GM23338 (cell line): ENCODE measurements around the gene ATP10A. TPM values are rescaled to one million over a fixed set of nuclear protein-coding genes. Genes with fewer than 3 reads are reported as not detected.

Experiments used
- ATAC-seq: fragments of 200-7000 bp; cut with Tn5 transposase; 3 replicates; pipeline ENCODE4 v1.9.1; 2020
- DNase-seq: peaks from one replicate; pipeline ENCODE4 v3.0.0-alpha.2; 2015; ENCODE audit warnings: low spot score
- H2AFZ ChIP-seq: fragments of 200-600 bp; sonication (generic); 2 replicates; pipeline ENCODE4 v1.8.0; 2016; ENCODE audit warnings: antibody characterized with exemption, mild to moderate bottlenecking, moderate library complexity
- H3F3A ChIP-seq: fragments of 200-600 bp; sonication (generic); replicated peaks from 2 replicates; pipeline ENCODE4 v1.8.0; 2017; ENCODE audit warnings: antibody characterized with exemption, mixed run types, low read depth
- H3K27ac ChIP-seq: fragments of 200-600 bp; sonication (generic); 2 replicates; pipeline ENCODE4 v1.6.1; 2016; ENCODE audit warnings: low read depth
- H3K27me3 ChIP-seq: fragments of 200-600 bp; sonication (generic); 2 replicates; pipeline ENCODE4 v1.8.0; 2016; ENCODE audit warnings: mild to moderate bottlenecking, mixed run types, moderate library complexity; ENCODE audit not compliant: insufficient read depth
- H3K36me3 ChIP-seq: fragments of 200-600 bp; sonication (generic); 2 replicates; pipeline ENCODE4 v1.8.0; 2016; ENCODE audit warnings: mild to moderate bottlenecking; ENCODE audit not compliant: insufficient read depth
- H3K4me1 ChIP-seq: fragments of 200-600 bp; sonication (generic); 2 replicates; pipeline ENCODE4 v1.8.0; 2016; ENCODE audit warnings: mild to moderate bottlenecking, moderate library complexity; ENCODE audit not compliant: insufficient read depth
- H3K4me2 ChIP-seq: fragments of 200-600 bp; sonication (generic); 2 replicates; pipeline ENCODE4 v1.7.1; 2017; ENCODE audit warnings: mixed run types
- H3K4me3 ChIP-seq: fragments of 200-600 bp; sonication (generic); 2 replicates; pipeline ENCODE4 v1.6.1; 2016; ENCODE audit warnings: mixed run types
- H3K79me2 ChIP-seq: fragments of 200-600 bp; sonication (generic); replicated peaks from 2 replicates; pipeline ENCODE4 v1.8.0; 2017; ENCODE audit warnings: mild to moderate bottlenecking; ENCODE audit not compliant: insufficient read depth
- H3K9me2 ChIP-seq: fragments of 200-600 bp; sonication (generic); 2 replicates; pipeline ENCODE4 v1.8.0; 2017; ENCODE audit not compliant: insufficient read depth
- H4K20me1 ChIP-seq: fragments of 200-600 bp; sonication (generic); replicated peaks from 2 replicates; pipeline ENCODE4 v1.8.0; 2017; ENCODE audit warnings: mild to moderate bottlenecking; ENCODE audit not compliant: insufficient read depth
- H3K27ac Mint-ChIP-seq: 2 replicates; pipeline ENCODE4 v1.8.0; 2020; ENCODE audit warnings: inconsistent platforms, mild to moderate bottlenecking, moderate library complexity, mixed read lengths
- H3K27me3 Mint-ChIP-seq: 3 replicates; pipeline ENCODE4 v1.8.0; 2022; ENCODE audit warnings: low read depth, mild to moderate bottlenecking, moderate library complexity, mixed read lengths, inconsistent platforms; ENCODE audit not compliant: insufficient read depth, poor library complexity
- H3K36me3 Mint-ChIP-seq: 3 replicates; pipeline ENCODE4 v1.8.0; 2021; ENCODE audit warnings: low read depth, mild to moderate bottlenecking, inconsistent platforms, moderate library complexity, mixed read lengths
- H3K4me1 Mint-ChIP-seq: 3 replicates; pipeline ENCODE4 v1.8.0; 2020; ENCODE audit warnings: mild to moderate bottlenecking, inconsistent platforms, mixed read lengths
- H3K4me3 Mint-ChIP-seq: 3 replicates; pipeline ENCODE4 v1.8.0; 2021; ENCODE audit warnings: moderate library complexity, mild to moderate bottlenecking, inconsistent platforms, mixed read lengths
- H3K9me3 Mint-ChIP-seq: 3 replicates; pipeline ENCODE4 v1.8.0; 2020; ENCODE audit warnings: moderate library complexity, mild to moderate bottlenecking, inconsistent platforms, mixed read lengths
- CREB1 ChIP-seq: fragments of 250-450 bp; sonication (Bioruptor Pico); IDR thresholded peaks from 2 replicates; pipeline ENCODE4 v1.5.0; 2020; ENCODE audit warnings: low read depth, mild to moderate bottlenecking, moderate library complexity
- CTCF ChIP-seq, 2 experiments: fragments of 200-600 bp in 1 of 2; sonication (generic) in 1 of 2; conservative IDR thresholded peaks; 2 replicates each; pipeline versions ENCODE4 v1.5.1 to v1.6.1; 2016 to 2017; ENCODE audit warnings: antibody characterized with exemption in 2 of 2, low read depth in 2 of 2, mild to moderate bottlenecking in 2 of 2, moderate library complexity in 1 of 2
- EZH2 ChIP-seq: fragments of 200-600 bp; sonication (generic); IDR thresholded peaks from one replicate; pipeline ENCODE4 v1.8.0; 2017; ENCODE audit warnings: antibody characterized with exemption, mild to moderate bottlenecking, low read depth; ENCODE audit not compliant: unreplicated experiment
- EZH2phosphoT487 ChIP-seq: fragments of 200-600 bp; sonication (generic); IDR thresholded peaks from one replicate; pipeline ENCODE4 v1.8.1; 2018; ENCODE audit warnings: antibody characterized with exemption; ENCODE audit not compliant: unreplicated experiment
- JUNB ChIP-seq: IDR thresholded peaks from one replicate; pipeline ENCODE4 v1.6.1; 2016; ENCODE audit warnings: antibody characterized with exemption; ENCODE audit not compliant: unreplicated experiment
- NANOG ChIP-seq: IDR thresholded peaks from 2 replicates; pipeline ENCODE4 v1.6.1; 2016; ENCODE audit warnings: antibody characterized with exemption, borderline replicate concordance
- POLR2AphosphoS5 ChIP-seq: IDR thresholded peaks from 2 replicates; pipeline ENCODE4 v1.6.1; 2016; ENCODE audit warnings: antibody characterized with exemption, low read depth
- ZNF114 ChIP-seq: fragments of 250-450 bp; sonication (Bioruptor Pico); IDR thresholded peaks from 2 replicates; pipeline ENCODE4 v1.5.0; 2020; ENCODE audit warnings: mild to moderate bottlenecking, moderate library complexity
- ZNF331 ChIP-seq: fragments of 250-450 bp; sonication (Bioruptor Pico); IDR thresholded peaks from 2 replicates; pipeline ENCODE4 v1.5.0; 2020; ENCODE audit warnings: low read depth, mild to moderate bottlenecking, moderate library complexity
- ZNF462 ChIP-seq: fragments of 250-450 bp; sonication (Bioruptor Pico); IDR thresholded peaks from 2 replicates; pipeline ENCODE4 v1.5.0; 2020; ENCODE audit warnings: mild to moderate bottlenecking, moderate library complexity
- polyA plus RNA-seq: library from polyadenylated mRNA; unstranded; fragments of >200 nt; fragmentation: Nextera tagmentation; extraction: Ambion mirVana; gene quantifications from 2 replicates; pipeline ENCODE4 v1.2.1, GENCODE V29; 2016
- total RNA-seq: library from RNA; depleted of rRNA; stranded (reverse); fragments of >200 nt; shearing (Covaris generic); gene quantifications from 2 replicates; pipeline ENCODE4 v1.2.3, GENCODE V29; 2014

Gene ATP10A
- total and polyA plus RNA-seq, 2 experiments from 2014 or later: 0.36 to 5.6 TPM

- Histone ChIP-seq H4K20me1 (no peaks in the 10 kb centered on the region), H3K4me1 (peaks cover 16% of the 10 kb centered on the region), H3K27ac (no peak overlapping the region), H3K79me2 (no peaks in the 10 kb centered on the region), H3K27me3 (no peaks in the 10 kb centered on the region), H2AFZ (no peak overlapping the region), H3K4me3 (no peak overlapping the region), H3K9me2 (no peaks in the 10 kb centered on the region), H3K36me3 (no peaks in the 10 kb centered on the region), H3F3A (no peaks in the 10 kb centered on the region), H3K4me2 (no peak overlapping the region)
- Mint-ChIP-seq H3K9me3 (no peaks in the 10 kb centered on the region), H3K4me1 (peaks cover 32% of the 10 kb centered on the region), H3K27ac (no peak overlapping the region), H3K4me3 (no peak overlapping the region), H3K27me3 (peaks cover 8% of the 10 kb centered on the region), H3K36me3 (no peaks in the 10 kb centered on the region; the same call in 2 of the 3 replicates)
- DNase-seq: no peak
- TF ChIP-seq EZH2phosphoT487 (no peak), POLR2AphosphoS5 (no peak), CTCF (conservative IDR thresholded peaks at IDR 0.05; ENCODE audit: low read depth in 2 of 2) (0 out of 4 replicates have a peak, but pooled peaks of 1 of the 2 experiments have one; percentile 4), JUNB (no peak)
- no peak for ATAC-seq
Observed at GRCh38 chr15:25694239-25694584, 168.9 kb downstream of the ATP10A start.

- H3K9me3 Mint-ChIP-seq: no peaks in the 10 kb centered on the region
- Histone ChIP-seq H3K4me2 (no peak overlapping the region), H3K4me1 (peaks cover 16% of the 10 kb centered on the region), H3F3A (no peaks in the 10 kb centered on the region), H3K79me2 (no peaks in the 10 kb centered on the region), H3K36me3 (no peaks in the 10 kb centered on the region), H3K9me2 (no peaks in the 10 kb centered on the region), H3K27me3 (no peaks in the 10 kb centered on the region), H2AFZ (no peak overlapping the region), H4K20me1 (no peaks in the 10 kb centered on the region), H3K4me3 (no peak overlapping the region), H3K27ac (no peak overlapping the region)
- DNase-seq (peak; percentile 64), ATAC-seq (peak; percentile 79)
- TF ChIP-seq EZH2 (no peak), NANOG (no peak), JUNB (no peak), ZNF114 (no peak), CREB1 (no peak), POLR2AphosphoS5 (no peak), ZNF462 (CRISPR knock-in tag) (no peak), CTCF (conservative IDR thresholded peaks at IDR 0.05; ENCODE audit: low read depth in 2 of 2) (peak; percentile 83), ZNF331 (no peak)
- H3K4me1 Mint-ChIP-seq: peaks cover 34% of the 10 kb centered on the region
- no peak overlapping the region for H3K4me3 Mint-ChIP-seq
- H3K27me3 Mint-ChIP-seq: peaks cover 8% of the 10 kb centered on the region
- no peak overlapping the region for H3K27ac Mint-ChIP-seq
- H3K36me3 Mint-ChIP-seq: no peaks in the 10 kb centered on the region; the same call in 2 of the 3 replicates
Observed at GRCh38 chr15:25693321-25694238, 169.5 kb downstream of the ATP10A start.
